Stimulated activated CD4-positive, alpha-beta T cell treated with anti-CD3 and anti-CD28 coated beads, Interleukin-1b, Interleukin-23, amount 100 ng/mL, for 24 hours (primary cell): ENCODE data around the gene MAML3.

Experiments
- DNase-seq, 4 experiments: peaks; one replicate each; pipeline ENCODE4 v3.0.0-alpha.2; 2020; ENCODE audit warnings: low read depth in 4 of 4, low spot score in 1 of 4

The MAML3 gene

GRCh38 chr4:140127422-140127821, 26.6 kb downstream of the MAML3 start:
- DNase-seq = no peak

- no peak for DNase-seq
Observed at GRCh38 chr4:140126261-140126660, 27.7 kb downstream of the MAML3 start.

GRCh38 chr4:140125374-140125773, 28.6 kb downstream of the MAML3 start:
- DNase-seq = no peak

- DNase-seq = no peak
Observed at GRCh38 chr4:140123666-140124377, 30.2 kb downstream of the MAML3 start.

- DNase-seq = no peak
Observed at GRCh38 chr4:140122891-140123290, 31.1 kb downstream of the MAML3 start.

GRCh38 chr4:140121646-140122045, 32.3 kb downstream of the MAML3 start:
- no peak for DNase-seq

GRCh38 chr4:140118931-140119640, 34.9 kb downstream of the MAML3 start:
- no peak for DNase-seq

GRCh38 chr4:140117947-140118346, 36.0 kb downstream of the MAML3 start:
- no peak for DNase-seq

- no peak for DNase-seq
Observed at GRCh38 chr4:140116442-140117104, 37.4 kb downstream of the MAML3 start.

- DNase-seq = no peak
Observed at GRCh38 chr4:140115140-140115539, 38.8 kb downstream of the MAML3 start.

GRCh38 chr4:140113653-140114052, 40.3 kb downstream of the MAML3 start:
- DNase-seq = no peak

GRCh38 chr4:140112576-140112975, 41.4 kb downstream of the MAML3 start:
- no peak for DNase-seq

- DNase-seq = no peak
Observed at GRCh38 chr4:140111256-140111655, 42.7 kb downstream of the MAML3 start.

GRCh38 chr4:140110542-140111215, 43.3 kb downstream of the MAML3 start:
- DNase-seq = no peak

GRCh38 chr4:140109737-140110136, 44.2 kb downstream of the MAML3 start:
- DNase-seq = no peak

- DNase-seq = no peak
Observed at GRCh38 chr4:140109292-140109691, 44.7 kb downstream of the MAML3 start.

GRCh38 chr4:140108713-140109230, 45.2 kb downstream of the MAML3 start:
- no peak for DNase-seq

- DNase-seq = no peak
Observed at GRCh38 chr4:140108243-140108642, 45.7 kb downstream of the MAML3 start.

- no peak for DNase-seq
Observed at GRCh38 chr4:140106289-140106844, 47.6 kb downstream of the MAML3 start.

GRCh38 chr4:140105436-140105835, 48.5 kb downstream of the MAML3 start:
- no peak for DNase-seq

- DNase-seq = no peak
Observed at GRCh38 chr4:140103676-140104075, 50.3 kb downstream of the MAML3 start.
